K562 (cell line): Measurements from ENCODE around the gene PRM1. TPM values are rescaled to one million over a fixed set of nuclear protein-coding genes. Genes with fewer than 3 reads are reported as not detected.

ENCODE experiments used
- ATAC-seq: fragments of 200-7000 bp; cut with Tn5 transposase; 3 replicates; pipeline ENCODE4 v1.9.1; 2020; ENCODE audit warnings: moderate library complexity
- BruUV-seq: library from RNA; stranded (reverse); fragments of 400-500 nt; replicated peaks from 2 replicates; lab custom pipeline; 2021; lab: Mats Ljungman, UMichigan
- CTCF ChIA-PET: fragments of 300-600 bp; formaldehyde crosslinking; extraction: SDS; loops from one replicate; lab custom pipeline; 2021; ENCODE audit warnings: low intra/inter-chr PET ratio; lab: Yijun Ruan, JAX
- POLR2A ChIA-PET: fragments of 300-600, 350-650 bp; sonication (Branson Sonifier 250); formaldehyde crosslinking; extraction: SDS; loops from one replicate; lab custom pipeline; 2021; ENCODE audit warnings: antibody characterized with exemption, inconsistent platforms; lab: Yijun Ruan, JAX
- DNase-seq, 4 experiments: peaks; one replicate each; pipeline versions ENCODE4 v3.0.0 to v3.0.0-alpha.2; 2011 to 2018; ENCODE audit warnings: low spot score in 3 of 4, mixed read lengths in 3 of 4; ENCODE audit errors: extremely low read depth in 1 of 4
- FAIRE-seq: peaks from 2 replicates; lab custom pipeline; 2011; peaks lifted over from hg19 to GRCh38; lab: Jason Lieb, UNC
- H2AFZ ChIP-seq: 2 replicates; pipeline ENCODE4 v1.6.0; 2011; ENCODE audit warnings: low read depth, low read length, control low read depth, inconsistent platforms
- H3K27ac ChIP-seq: fragments of 200-600 bp; 3 replicates; pipeline ENCODE4 v1.8.0; 2011; ENCODE audit warnings: low read depth, mild to moderate bottlenecking, control low read depth, inconsistent platforms, low read length, moderate library complexity, mixed read lengths; ENCODE audit errors: extremely low read depth
- H3K27me3 ChIP-seq, 2 experiments: fragments of 300-600 bp in 1 of 2; 2 replicates in 1 of 2; 3 replicates in 1 of 2; pipeline versions ENCODE4 v1.6.0 to v1.8.0; 2011; ENCODE audit warnings: inconsistent platforms in 2 of 2, low read length in 2 of 2, mild to moderate bottlenecking in 1 of 2, mixed read lengths in 1 of 2, moderate library complexity in 1 of 2; ENCODE audit not compliant: control insufficient read depth in 2 of 2, insufficient read depth in 2 of 2
- H3K36me3 ChIP-seq: fragments of 300-600 bp; 3 replicates; pipeline ENCODE4 v1.8.0; 2011; ENCODE audit warnings: mild to moderate bottlenecking, low read length, inconsistent platforms; ENCODE audit not compliant: control insufficient read depth, insufficient read depth
- H3K4me1 ChIP-seq, 2 experiments: fragments of 200-600 bp in 1 of 2; replicated peaks in 1 of 2; 2 replicates in 1 of 2; 3 replicates in 1 of 2; pipeline versions ENCODE4 v1.5.1 to v1.8.0; 2011; ENCODE audit warnings: inconsistent platforms in 2 of 2, low read length in 2 of 2, mild to moderate bottlenecking in 1 of 2, mixed read lengths in 1 of 2, moderate library complexity in 1 of 2; ENCODE audit not compliant: control insufficient read depth in 2 of 2, insufficient read depth in 2 of 2
- H3K4me2 ChIP-seq: 2 replicates; pipeline ENCODE4 v1.6.1; 2011; ENCODE audit warnings: low read length, control low read depth, inconsistent platforms, mixed read lengths; ENCODE audit not compliant: insufficient read depth
- H3K4me3 ChIP-seq: fragments of 200-600 bp; sonication (generic), shearing (Covaris generic); 2 replicates; pipeline ENCODE4 v1.5.1; 2016; ENCODE audit warnings: control low read depth, inconsistent platforms
- H3K79me2 ChIP-seq: fragments of 200-600 bp; 3 replicates; pipeline ENCODE4 v1.8.0; 2011; ENCODE audit warnings: low read length, inconsistent platforms; ENCODE audit not compliant: control insufficient read depth, insufficient read depth
- H3K9ac ChIP-seq, 2 experiments: 2 replicates each; pipeline versions ENCODE4 v1.6.0 to v1.6.1; 2011; ENCODE audit warnings: low read depth in 2 of 2, low read length in 2 of 2, control low read depth in 1 of 2, inconsistent platforms in 1 of 2, mild to moderate bottlenecking in 1 of 2, mixed read lengths in 1 of 2; ENCODE audit not compliant: insufficient read depth in 1 of 2
- H3K9me1 ChIP-seq: one replicate; pipeline ENCODE4 v1.6.0; 2011; ENCODE audit warnings: inconsistent platforms, mild to moderate bottlenecking, low read length, moderate library complexity; ENCODE audit not compliant: control insufficient read depth, insufficient read depth
- H3K9me3 ChIP-seq: replicated peaks from 2 replicates; pipeline ENCODE4 v1.5.1; 2011; ENCODE audit warnings: low read depth, low read length, inconsistent platforms; ENCODE audit not compliant: control insufficient read depth, insufficient read depth
- H4K20me1 ChIP-seq: replicated peaks from 2 replicates; pipeline ENCODE4 v1.6.1; 2011; ENCODE audit warnings: low read length, inconsistent platforms, mixed read lengths; ENCODE audit not compliant: control insufficient read depth, insufficient read depth
- CEBPB ChIP-seq: fragments of 450-650 bp; IDR thresholded peaks from 2 replicates; pipeline ENCODE4 v1.6.1; 2016; ENCODE audit warnings: missing genetic modification characterization, missing compliant biosample characterization
- CEBPG ChIP-seq, 3 experiments: fragments of 200-800 bp in 1 of 3; sonication (Bioruptor generic) in 1 of 3; sonication (generic) in 1 of 3; formaldehyde crosslinking in 1 of 3; IDR thresholded peaks in 2 of 3; conservative IDR thresholded peaks in 1 of 3; 2 replicates each; pipeline versions ENCODE4 v1.6.1 to v1.8.0; 2016 to 2022; ENCODE audit warnings: missing compliant biosample characterization in 2 of 3, missing genetic modification characterization in 2 of 3, mild to moderate bottlenecking in 1 of 3, missing genetic modification reagents in 1 of 3
- MNT ChIP-seq, 2 experiments: fragments of 450-650 bp; conservative IDR thresholded peaks; 2 replicates each; pipeline ENCODE4 v1.6.1; 2017; ENCODE audit warnings: mild to moderate bottlenecking in 2 of 2, moderate library complexity in 2 of 2
- ZNF146 ChIP-seq: IDR thresholded peaks from one replicate; pipeline ENCODE4 v1.6.1; 2018; ENCODE audit warnings: missing compliant biosample characterization; ENCODE audit not compliant: unreplicated experiment
- WGBS: fragments of 100-300 bp; shearing (Covaris generic); methylation state at CpG from one replicate; pipeline ENCODE4 v1.1.6; 2016; ENCODE audit warnings: low coverage, mixed read lengths; ENCODE audit not compliant: insufficient coverage; ENCODE audit errors: missing lambda C conversion rate; 5-methylcytosine and 5-hydroxymethylcytosine counted together
- in situ Hi-C: fragments of 300-500 bp; cut with MboI; formaldehyde crosslinking; loops from 4 replicates; pipeline ENCODE4 v1.15.0; 2018; ENCODE audit warnings: inconsistent platforms, mixed read lengths
- intact Hi-C: fragments of 100-400 bp; cut with micrococcal nuclease; formaldehyde crosslinking; loops from 2 replicates; pipeline ENCODE4 v1.14.2; 2022
- polyA plus RNA-seq, 8 experiments: library from polyadenylated mRNA; depleted of rRNA in 4 of 8; stranded (reverse) in 5 of 8; unstranded in 3 of 8; fragments of >200 nt; fragmentation: Nextera tagmentation in 2 of 8; fragmentation: Illumina TruSeq in 1 of 8; extraction: Ambion mirVana in 2 of 8; extraction: Trizol in 1 of 8; gene quantifications; 2 replicates each; pipeline versions ENCODE4 v1.2.1 to v1.2.3, GENCODE V29; 2011 to 2014; ENCODE audit warnings: inconsistent platforms in 1 of 8, missing spikeins in 1 of 8
- total RNA-seq, 7 experiments: library from RNA; depleted of rRNA in 6 of 7; stranded (reverse); fragments of >200 nt in 6 of 7; fragmentation: Illumina TruSeq in 2 of 7; extraction: Trizol in 2 of 7; gene quantifications; 2 replicates each; pipeline versions ENCODE4 v1.2.1 to v1.2.3, GENCODE V29; 2011 to 2021; ENCODE audit warnings: low replicate concordance in 1 of 7

Gene PRM1
- total and polyA plus RNA-seq, 9 of the 15 experiments (the other 6 are each of a cell fraction or from before 2014, with no cell fraction given): not detected

- no peaks in the 10 kb centered on the region for H3K9me3 ChIP-seq
- H3K4me3 ChIP-seq: no peak overlapping the region
- no peak for ATAC-seq
- no peak for FAIRE-seq
- H3K4me2 ChIP-seq: no peak overlapping the region
- H3K4me1 ChIP-seq: peaks cover 3 to 15% of the 10 kb centered on the region in 2 experiments; a peak in 3 of 5 replicates
- no peak overlapping the region for H3K27ac ChIP-seq
- POLR2A ChIA-PET: no interaction called here
- in situ Hi-C loops: no loop called here
- no peaks in the 10 kb centered on the region for H3K9me1 ChIP-seq
- intact Hi-C loops: no loop called here
- DNase-seq: no peak
- no peaks in the 10 kb centered on the region for H4K20me1 ChIP-seq
- BruUV-seq: no TSS peak
- no peak overlapping the region for H3K9ac ChIP-seq
- WGBS: 7% methylated on average over 6 of the region's 7 CpGs
- peaks cover 0 to 6% of the 10 kb centered on the region in 2 experiments; a peak in 2 of 5 replicates for H3K27me3 ChIP-seq
- no peaks in the 10 kb centered on the region for H3K36me3 ChIP-seq
- peak; percentile 79 for TF ChIP-seq ZNF146
- TF ChIP-seq MNT (conservative IDR thresholded peaks at IDR 0.05): no peak
- TF ChIP-seq CEBPB (tag): peak; percentile 62
- no peak for TF ChIP-seq CEBPG (CRISPR knock-in tag; IDR thresholded peaks at IDR 0.05)
- peak; percentile 37 to 61; a peak in 2 of 4 replicates for TF ChIP-seq CEBPG (tag; conservative IDR thresholded peaks at IDR 0.05 in 1 of 2, IDR thresholded peaks at IDR 0.05 in 1 of 2)
- TF ChIP-seq, all 486 proteins: peak for 3
- Histone ChIP-seq H3K79me2 (no peaks in the 10 kb centered on the region), H2AFZ (no peak overlapping the region)
- CTCF ChIA-PET: no interaction called here
Measured at GRCh38 chr16:11306997-11307638, 26.0 kb upstream of the PRM1 start.
